Stimulated activated CD8-positive, alpha-beta memory T cell treated with anti-CD3 and anti-CD28 coated beads, Interleukin-15, amount 100 ng/mL, for 48 hours (primary cell): ENCODE data around the gene XYLT1.

Experiments used
- DNase-seq, 2 donors: peaks; one replicate each; pipeline ENCODE4 v3.0.0-alpha.2; 2020; ENCODE audit warnings: low read depth in 2 of 2

XYLT1 gene

DNA sequence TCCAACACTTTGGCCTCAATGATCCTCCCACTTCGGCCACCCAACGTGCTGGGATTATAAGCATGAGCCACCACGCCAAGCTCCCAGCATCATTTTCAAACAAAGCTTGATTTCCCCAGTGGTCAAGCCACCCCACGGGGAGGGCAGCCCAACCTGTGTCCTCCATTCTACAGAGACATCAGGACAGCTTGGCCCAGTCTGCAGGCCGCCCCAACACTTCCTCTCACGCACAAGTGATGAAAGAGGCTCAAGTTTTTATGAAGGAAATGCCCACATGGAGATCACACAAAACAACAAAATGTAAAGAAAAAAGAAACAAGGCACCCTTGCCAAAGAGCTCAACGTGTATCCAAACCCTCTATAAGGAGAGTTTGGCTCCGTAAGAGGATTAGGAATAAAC is 112.4 kb downstream of the XYLT1 start:
- no peak for DNase-seq

DNA sequence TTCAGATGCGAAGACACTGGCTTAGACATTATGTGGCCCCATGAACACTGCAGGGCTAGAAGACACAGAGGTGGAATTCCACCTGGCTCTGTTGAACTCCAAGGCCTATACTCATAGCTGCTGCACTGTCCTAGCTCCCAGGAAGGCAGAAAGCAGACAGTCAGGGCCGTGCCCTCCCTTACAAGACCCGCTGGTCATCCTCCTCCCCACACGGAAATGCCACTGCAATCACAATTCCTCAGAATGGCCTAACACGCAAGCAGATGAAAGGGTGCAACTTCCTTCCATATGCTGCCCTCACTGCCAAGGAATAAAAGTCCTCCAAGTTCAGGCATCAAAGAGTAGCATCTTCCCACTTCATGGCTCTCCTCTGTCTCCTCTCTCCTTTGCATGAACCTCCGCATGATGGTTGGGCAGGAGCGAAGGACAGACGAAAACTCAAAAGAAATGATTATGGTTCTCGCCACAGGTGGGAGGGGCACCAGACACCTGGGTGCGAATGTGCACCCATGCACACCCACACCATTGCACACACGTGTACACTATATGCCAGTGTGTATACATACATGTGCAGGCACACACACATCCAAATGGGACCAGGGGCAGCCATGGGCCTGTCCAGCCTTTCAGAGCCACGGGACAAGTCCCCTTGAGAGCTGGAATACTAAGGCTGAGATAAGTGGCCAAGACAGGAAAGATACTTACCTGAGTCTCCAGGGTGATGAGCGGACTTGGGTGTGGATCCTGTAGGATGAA is 113.3 kb downstream of the XYLT1 start:
- DNase-seq = no peak

DNA sequence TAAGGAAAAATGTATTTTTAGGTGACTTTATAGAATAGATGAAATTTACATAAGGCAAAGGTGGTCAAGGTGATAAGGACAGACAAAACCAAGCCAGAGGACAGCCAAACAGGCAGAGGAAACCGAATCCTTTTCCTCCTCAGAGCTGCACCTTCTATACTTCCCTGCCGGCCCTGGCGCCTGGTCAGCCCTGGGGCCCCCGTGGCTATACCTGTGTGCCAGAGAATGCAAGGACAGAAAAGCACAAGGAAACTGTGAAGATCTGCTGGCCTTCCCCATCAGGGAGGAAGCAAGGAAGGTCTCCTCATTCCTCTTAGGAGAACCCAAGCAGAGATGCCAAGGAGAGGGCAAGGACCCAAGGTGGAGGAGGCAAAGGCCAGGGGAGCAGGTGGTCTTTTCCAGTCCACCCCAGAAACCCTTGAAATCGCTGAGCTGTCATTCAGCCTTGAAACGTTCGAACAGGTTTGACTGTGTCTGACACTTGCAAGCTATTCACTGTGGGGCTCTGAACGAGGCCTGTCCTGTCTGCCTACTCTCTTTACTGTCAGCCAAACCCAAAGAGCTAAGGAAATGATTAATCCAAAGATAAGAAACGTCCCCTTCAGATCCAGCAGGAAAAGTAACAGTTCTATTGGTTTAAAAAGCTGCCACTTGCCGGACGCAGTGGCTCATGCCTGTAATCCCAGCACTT is 114.4 kb downstream of the XYLT1 start:
- no peak for DNase-seq

DNA sequence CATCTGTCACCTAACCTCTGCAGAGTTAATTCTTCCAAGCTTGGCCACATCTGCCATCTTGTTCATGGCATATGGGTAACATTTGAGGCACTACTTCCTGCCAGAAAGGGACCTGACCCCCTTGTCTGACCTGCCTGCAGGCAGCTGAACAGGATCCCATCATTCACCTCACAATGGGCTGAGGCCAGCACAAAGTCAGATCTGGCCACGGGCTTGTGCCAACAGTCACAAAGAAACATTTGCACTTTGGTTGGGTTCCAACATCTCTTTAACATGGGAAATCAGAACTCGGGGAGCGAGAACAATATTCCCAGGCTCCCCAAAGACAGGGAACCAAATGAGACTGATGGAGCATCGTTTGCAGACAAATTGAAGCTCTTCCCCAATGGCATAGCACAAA is 116.1 kb downstream of the XYLT1 start:
- DNase-seq = no peak

DNA sequence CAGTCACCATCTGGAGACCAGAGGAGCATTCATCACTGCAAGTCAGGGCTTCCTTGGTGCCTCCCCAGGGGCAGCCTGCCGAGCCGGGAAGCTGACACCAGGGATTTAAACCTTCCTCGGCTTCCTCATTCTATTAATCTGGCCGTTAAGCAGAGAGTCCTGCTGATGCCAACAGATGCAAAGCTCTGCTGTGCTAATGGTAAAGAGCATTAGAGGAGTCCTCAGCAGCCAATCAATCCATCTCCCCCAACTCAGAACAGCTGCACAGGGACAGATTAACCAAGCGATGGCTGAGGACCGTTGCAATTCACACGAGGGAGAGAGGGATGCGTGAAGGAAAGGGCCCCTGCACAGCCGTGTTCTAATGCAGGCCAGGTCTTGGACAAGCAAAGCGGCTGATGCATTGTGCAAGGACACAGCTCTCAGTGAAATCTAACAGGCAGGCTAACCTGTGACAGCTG is 116.6 kb downstream of the XYLT1 start:
- DNase-seq = no peak

DNA sequence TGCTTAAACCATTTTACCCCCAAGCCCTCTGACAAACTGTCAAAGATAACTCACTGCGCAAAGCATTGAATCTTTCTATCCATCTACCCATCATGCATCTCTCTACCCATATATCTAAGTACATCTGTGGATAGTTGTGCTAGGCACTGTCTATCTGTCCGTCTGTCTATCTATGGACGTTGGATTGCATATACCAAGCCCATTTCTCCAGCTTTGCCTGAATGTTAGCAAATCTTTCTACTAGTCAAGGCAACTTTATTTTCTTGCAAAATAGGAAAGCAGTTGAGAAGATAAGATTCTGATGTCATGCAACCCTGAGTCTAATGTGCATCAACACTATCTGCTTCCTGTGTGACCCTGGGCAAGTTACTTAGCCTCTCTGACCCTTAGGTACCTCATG is 117.2 kb downstream of the XYLT1 start:
- DNase-seq = no peak

DNA sequence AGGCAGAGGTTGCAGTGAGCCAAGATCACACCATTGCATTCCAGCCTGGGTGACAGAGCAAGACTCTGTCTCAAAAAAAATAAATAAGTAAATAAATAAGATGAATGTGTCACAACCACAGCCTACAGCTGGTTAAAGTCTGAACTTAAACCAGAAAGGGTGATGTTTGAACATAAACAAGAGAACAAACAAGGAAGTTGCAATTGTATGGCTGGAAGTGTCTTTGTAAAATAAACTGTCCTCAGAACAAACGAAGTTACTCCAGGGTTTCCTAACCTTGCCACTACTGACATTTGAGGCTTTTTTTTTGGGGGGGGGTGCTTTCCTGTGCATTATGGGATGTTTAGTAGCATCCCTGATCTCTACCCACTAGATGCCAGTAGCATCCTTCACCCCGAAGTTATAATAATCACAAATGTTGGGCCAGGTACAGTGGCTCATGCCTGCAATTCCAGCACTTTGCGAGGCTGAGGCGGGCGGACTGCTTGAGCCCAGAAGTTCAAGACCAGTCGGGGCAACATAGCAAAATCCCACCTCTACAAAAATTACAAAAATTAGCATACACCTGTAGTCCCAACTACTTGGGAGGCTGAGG is 119.2 kb downstream of the XYLT1 start:
- no peak for DNase-seq

DNA sequence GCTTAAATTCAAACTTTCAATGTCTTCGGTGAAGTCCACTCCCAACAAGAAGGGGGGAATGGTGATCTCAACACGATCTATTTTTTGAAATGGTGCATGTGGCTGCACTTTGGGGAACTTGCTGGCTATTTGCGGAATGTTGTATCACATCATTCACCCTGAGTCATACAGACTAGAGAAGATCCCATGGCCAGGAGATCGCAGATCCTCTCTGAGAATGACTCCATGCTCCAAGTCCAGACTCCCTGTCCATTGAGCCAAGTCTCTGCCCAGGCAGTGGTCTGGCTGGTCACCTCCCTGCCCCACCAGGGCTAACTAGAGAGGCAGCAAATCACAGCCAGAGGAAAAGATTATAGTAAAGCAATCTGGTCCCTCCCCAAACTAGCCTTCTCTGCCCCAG is 120.6 kb downstream of the XYLT1 start:
- DNase-seq = no peak

DNA sequence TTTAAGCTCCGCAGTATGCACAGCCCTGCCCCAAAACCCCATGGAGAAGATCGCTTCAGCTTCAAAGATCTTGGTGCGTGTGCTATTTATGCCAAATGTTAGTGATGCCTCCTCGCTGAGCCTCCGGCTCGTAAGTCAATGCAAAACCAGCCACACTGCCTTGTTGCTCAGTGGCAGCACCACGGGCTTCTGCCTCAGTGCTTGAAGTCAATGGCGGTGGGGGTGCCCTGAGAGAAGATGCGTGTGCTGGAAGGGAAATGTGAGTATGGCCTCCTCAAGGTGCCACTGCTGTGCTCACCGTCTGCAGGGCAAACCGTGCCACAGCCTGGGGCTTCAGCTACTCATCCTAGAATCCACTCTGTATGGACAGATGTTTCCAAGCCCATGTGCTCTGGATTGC is 121.9 kb downstream of the XYLT1 start:
- DNase-seq = no peak

DNA sequence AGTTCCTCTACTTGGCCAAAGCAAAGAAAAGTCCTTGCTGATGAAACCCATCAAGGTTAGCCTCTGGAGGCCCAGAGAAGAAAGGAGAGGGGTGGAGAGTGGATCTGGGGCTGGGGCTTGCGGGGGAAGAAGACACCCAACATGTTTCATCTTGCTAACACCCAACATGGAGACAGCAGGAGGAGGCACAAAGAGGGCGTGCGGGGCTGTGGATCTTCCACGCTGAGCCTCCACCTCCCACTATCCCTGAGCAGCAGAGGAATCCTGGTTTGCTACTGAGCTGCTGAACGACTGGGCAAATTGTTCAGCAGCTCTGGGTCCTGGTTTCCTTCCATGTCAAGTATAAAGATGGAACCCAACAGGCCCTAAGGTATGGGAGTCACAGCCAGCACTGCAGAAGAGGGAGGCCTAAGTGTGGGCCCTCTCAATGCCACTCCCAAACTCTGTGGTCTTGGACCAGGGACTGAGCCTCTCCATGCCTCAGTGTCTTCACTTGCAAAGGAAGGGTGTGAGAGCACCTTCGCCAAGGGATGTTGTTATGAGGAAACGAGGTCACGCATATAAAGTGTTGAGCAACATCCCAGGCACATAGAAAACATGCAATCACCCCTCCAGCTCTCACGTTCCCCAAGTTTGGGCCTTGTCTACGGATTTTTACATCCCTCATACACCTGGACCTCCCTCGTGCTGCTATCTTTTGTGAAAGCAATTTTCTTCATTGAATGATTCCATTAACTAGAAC is 122.5 kb downstream of the XYLT1 start:
- no peak for DNase-seq

DNA sequence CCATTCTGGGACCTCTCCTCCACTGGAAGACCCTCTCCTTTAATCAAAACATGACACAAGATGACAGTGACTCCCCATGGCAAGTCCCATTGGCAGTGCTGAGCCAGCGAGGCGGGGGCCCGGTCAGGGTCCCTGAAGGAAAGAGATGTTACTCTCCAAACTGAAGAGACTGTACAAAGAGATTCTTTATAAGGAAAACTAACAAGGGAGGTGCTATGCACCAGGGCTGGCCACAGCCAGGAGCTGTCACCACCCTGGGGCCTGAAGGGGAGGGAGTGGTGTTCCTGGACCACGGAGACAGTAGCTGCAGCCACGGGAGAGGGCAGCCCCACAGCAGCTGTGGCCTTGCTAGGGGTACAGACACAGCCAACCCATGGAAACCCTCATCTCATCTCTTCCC is 123.1 kb downstream of the XYLT1 start:
- no peak for DNase-seq

DNA sequence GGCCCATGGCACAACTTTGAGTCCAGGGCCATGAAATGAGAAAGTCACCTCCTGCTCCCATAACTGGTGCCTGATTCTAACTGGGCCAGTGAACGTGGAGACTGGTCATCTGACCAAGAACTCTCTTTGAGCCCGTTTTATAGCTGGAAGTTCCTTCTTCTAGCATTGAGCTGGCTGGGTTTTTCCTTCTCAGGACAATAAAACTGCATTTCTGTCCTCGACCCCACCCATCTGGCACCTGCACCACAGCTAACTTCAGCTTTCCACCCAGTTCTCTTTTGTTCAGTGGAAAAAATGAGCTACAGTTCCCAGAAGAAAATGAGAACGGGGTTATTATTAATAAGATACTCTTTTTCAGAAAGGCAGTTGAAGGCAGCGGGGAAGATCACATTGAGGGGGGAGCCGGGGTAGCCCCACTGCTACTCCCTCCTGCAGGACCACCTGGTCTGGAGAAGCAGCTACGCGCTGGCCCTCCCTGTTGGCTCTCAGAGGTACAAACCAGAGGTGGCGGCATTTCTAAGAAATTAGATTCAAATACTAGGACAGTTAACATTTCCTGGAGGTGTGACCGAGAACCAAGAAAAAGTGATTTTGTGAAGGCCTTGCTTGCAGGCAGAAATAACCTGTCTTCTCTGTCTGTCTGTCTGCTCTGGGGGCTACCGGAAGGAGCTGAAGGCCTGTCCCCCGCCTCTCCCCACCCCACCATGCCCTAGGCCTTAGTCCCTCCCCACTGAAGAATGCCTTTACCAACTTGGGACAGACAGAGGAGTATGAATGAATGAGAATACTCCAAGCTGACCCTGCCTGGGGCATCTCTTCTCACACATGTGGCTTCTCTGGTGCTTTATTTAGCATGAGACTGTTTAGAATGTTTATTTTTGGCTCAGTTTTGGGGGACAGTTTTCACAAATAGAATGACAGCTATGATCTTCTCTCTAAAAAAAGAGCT is 123.9 kb downstream of the XYLT1 start:
- DNase-seq = peak in 1 of 2 donors; percentile 51

DNA sequence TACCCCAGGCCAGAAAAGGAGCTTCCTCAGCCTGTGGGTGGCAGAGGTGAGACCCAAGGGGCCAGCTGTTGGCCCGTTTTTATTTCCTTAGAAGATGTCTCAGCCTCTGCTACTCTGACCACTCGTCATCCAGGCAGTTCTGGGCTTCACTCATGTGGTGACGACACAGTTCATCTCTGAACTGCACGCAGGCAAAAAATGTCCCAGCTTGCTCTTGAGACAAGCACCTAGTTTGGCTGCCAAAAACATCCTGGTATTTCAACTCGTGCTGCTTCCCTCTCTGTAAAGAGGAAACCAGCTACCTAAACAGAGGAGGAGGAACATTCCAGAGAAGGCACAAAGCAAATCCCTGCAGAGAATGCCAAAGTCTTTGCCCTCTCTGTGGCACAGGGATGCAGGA is 125.7 kb downstream of the XYLT1 start:
- DNase-seq = no peak

DNA sequence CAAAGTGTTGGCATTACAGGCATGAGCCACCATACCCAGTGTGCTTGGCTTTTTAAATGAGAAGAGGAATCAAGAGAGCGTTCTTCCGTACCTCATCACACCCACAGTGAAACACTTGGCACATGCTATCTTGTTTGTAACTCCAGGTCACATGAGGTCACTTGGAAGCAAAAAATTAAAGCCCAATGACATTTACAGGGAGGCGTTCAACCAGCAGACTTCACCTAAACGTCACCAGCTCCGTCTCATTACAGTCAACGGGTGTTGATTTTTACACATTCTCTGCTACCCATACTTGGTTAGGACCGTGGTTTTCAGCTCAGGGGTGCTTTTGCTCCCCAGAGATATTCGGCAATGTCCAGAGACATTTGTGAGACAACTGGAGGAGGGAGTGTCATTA is 127.0 kb downstream of the XYLT1 start:
- no peak for DNase-seq

DNA sequence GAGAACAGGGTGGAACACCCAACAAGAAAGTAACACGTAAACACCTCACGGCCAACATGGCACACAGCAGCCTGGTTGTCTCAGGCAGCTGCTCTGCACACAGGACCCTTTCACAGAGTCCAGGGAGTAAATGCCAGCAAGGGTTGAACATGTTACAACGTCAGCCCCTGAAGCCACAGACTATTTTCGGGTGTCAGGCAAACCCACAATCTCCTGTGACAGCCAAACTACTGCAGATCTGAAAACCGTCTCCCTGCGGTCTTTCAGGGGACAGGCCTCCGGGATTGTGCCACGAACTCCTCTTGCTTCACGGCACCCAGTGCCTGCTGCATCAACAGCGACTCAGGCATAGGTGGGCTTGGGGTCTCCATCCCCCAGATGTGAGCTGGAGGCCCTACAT is 127.7 kb downstream of the XYLT1 start:
- DNase-seq = peak; percentile 37 to 44

DNA sequence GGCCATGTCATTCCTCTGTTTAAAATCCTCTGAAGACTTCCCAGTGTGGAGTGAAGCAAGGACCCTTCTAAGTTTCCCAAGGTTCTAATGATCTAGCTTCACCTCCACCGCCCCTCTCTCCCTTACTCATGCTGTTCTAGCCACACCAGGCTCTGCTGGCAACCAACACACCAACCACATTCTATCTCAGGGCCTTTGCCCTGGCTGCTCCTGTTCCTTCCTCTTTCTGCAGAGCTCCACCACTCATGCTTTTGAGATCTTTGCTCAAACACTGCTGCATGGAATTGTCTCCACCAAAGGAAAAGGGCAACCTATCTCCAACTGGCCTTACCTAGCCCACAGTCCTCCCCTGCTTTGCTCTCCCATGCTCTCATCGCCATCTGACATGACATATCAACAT is 128.7 kb downstream of the XYLT1 start:
- no peak for DNase-seq

DNA sequence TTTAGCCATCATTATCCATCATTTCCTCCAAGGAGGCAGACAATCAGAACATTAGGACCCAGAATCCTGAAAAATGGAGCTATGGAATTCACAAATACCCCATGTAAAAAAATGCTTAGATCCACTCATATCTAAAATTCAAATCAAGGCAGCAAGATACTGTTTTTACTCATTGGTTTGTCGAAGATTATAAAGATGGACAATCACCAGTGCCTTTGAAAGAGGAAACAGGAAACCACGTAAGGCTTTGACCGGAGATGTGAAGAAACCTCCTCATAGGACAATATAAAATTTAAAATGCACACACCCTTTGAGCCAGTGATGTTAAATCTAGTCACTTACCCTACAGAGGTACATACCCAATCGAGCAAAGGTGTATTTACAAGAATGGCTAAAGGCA is 130.0 kb downstream of the XYLT1 start:
- no peak for DNase-seq

DNA sequence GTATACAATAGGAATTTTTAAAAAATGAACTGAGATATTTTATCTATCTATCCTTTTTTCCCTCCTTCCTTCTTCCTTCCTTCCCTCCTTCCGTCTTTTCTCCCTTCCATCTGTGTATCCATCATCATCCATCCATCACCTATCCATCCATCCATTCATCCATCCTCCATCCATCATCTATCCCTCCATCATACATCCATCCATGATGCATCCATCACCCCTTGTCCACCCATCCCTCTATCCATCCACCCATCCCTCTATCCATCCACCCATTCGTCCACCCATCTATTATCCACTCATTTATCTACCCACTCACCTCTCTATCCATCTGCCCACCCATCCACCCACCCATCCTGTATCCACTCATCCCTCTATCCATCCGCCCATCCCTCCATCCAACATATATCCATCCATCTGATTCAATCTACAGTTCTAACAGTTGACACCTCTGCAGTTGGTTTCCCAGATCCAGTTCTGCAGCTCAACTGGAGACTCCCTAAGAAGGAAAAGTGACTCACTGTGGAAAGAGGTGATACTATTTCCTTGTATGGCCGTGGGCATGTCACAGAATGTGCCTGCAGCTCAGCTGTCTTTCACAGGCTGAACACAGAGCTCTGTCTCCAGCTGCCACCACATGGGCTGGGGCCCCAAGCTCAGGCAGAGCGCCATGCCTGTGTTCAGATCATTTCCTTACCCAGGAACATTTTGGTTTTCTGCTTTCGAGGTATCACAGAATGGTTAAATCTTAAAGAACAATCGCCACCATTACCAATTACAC is 130.8 kb downstream of the XYLT1 start:
- DNase-seq = no peak

DNA sequence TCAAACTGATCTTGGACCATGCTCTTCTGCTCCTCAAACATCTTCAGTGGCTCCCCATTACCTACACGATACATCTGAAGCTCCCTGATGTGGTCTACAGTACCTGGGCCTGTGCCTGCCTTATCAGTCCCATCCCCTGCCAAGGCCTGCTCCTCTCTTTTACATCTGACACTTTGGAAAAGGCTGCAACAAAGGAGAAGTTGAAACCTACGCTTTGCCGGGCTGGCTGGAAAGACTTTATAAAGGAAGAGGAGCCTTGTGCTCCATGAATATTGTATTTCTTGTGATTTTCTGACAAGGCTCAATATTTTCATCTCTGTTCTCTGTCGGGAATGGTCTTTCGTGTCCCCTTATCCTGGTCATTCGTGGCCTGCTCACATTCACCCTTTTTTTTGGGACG is 132.5 kb downstream of the XYLT1 start:
- no peak for DNase-seq

DNA sequence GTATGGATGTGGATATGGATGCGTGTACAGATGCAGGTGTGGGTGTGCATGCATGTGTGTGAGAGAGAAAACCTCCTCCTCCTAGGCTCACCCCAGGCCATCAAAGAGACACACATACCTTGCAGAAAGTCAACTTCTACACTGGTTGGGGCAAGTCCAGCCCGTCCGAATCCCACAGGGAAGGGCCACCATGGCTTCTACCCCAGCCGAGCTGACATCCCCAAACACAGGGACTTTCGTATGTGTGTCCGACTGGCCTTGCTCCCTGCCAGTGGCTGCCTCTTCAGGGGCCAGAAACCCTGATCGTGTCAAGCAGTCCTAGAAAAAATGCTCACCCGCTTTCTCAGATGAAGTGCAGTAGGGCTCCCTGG is 134.2 kb downstream of the XYLT1 start:
- no peak for DNase-seq
